HG03135 (cell line): ENCODE measurements around the gene ZC3H14.
"Not testable (repeated sequence)": the region's sequence is repeated elsewhere in the genome, so short reads cannot be mapped to it uniquely, and the experiment has no call there.

Experiments used
- ATAC-seq: cut with Tn5 transposase; IDR thresholded peaks from one replicate; pipeline ENCODE4 v1.9.1; 2021; ENCODE audit warnings: mild to moderate bottlenecking, moderate library complexity; ENCODE audit not compliant: unreplicated experiment

ZC3H14 gene

GRCh38 chr14:88562831-88563686, at the start of gene ZC3H14:
ZC3H14 (plus strand) TSS chr14:88563037; CDS start chr14:88563134, 97 bp downstream.
- peak; percentile 95 for ATAC-seq

- no peak for ATAC-seq
Measured at GRCh38 chr14:88515499-88516221, 47.2 kb upstream of the ZC3H14 start.

- no peak for ATAC-seq
Measured at GRCh38 chr14:88516861-88517357, 45.9 kb upstream of the ZC3H14 start.

GRCh38 chr14:88518592-88519512, 44.0 kb upstream of the ZC3H14 start:
- ATAC-seq: no peak

GRCh38 chr14:88519907-88520306, 42.9 kb upstream of the ZC3H14 start:
- ATAC-seq: no peak

- no peak for ATAC-seq
Measured at GRCh38 chr14:88521818-88522217, 41.0 kb upstream of the ZC3H14 start.

- ATAC-seq: no peak
Measured at GRCh38 chr14:88522393-88522792, 40.4 kb upstream of the ZC3H14 start.

GRCh38 chr14:88529889-88530288, 32.9 kb upstream of the ZC3H14 start:
- not testable (repeated sequence) for ATAC-seq

GRCh38 chr14:88533064-88533602, 29.7 kb upstream of the ZC3H14 start:
- ATAC-seq: no peak

- ATAC-seq: no peak
Measured at GRCh38 chr14:88535149-88535548, 27.7 kb upstream of the ZC3H14 start.

GRCh38 chr14:88535813-88536212, 27.0 kb upstream of the ZC3H14 start:
- no peak for ATAC-seq

- no peak for ATAC-seq
Measured at GRCh38 chr14:88541324-88541723, 21.5 kb upstream of the ZC3H14 start.

- ATAC-seq: no peak
Measured at GRCh38 chr14:88542857-88543795, 19.7 kb upstream of the ZC3H14 start.

GRCh38 chr14:88545256-88545655, 17.6 kb upstream of the ZC3H14 start:
- ATAC-seq: no peak

GRCh38 chr14:88546621-88547385, 16.0 kb upstream of the ZC3H14 start:
- ATAC-seq: no peak

- ATAC-seq: no peak
Measured at GRCh38 chr14:88547386-88547780, 15.5 kb upstream of the ZC3H14 start.

GRCh38 chr14:88550078-88550477, 12.8 kb upstream of the ZC3H14 start:
- ATAC-seq: no peak

- ATAC-seq: peak; percentile 53
Measured at GRCh38 chr14:88551094-88551870, 11.6 kb upstream of the ZC3H14 start.
